DOHH2 (cell line): ENCODE data around the gene STX8.

Experiments
- EZH2phosphoT487 ChIP-seq: fragments of 200-600 bp; sonication (generic); IDR thresholded peaks from 2 replicates; pipeline ENCODE4 v1.6.1; 2017; ENCODE audit warnings: borderline replicate concordance, mild to moderate bottlenecking, antibody characterized with exemption, low read length, moderate library complexity, mixed read lengths
- TF ChIP-seq, protein P1 (sequence below): fragments of 200-600 bp; sonication (generic); IDR thresholded peaks from one replicate; pipeline ENCODE4 v1.5.1; 2014; ENCODE audit warnings: antibody characterized with exemption, mild to moderate bottlenecking, low read depth, low read length; ENCODE audit not compliant: poor library complexity, severe bottlenecking

DNA sequence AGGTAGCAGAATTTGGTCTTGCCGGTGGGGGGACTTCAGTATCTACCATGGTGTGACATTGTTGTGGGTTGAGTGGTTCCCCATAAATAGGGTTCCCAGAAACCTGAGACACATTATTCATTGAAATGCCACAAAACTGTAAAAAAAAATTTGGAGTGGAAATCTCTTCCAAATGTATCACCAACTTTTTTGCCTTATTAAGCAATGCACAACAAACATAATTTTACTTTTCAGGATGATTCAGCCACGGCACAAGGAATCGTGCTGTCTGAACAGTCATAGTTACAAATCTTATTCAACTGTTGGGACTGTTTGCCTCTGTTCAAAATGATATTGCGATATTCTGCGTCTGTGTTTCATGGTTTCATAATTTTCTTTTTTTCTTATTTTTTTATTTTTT lies 373.1 kb downstream of the STX8 start:
- TF ChIP-seq, protein P1, sequence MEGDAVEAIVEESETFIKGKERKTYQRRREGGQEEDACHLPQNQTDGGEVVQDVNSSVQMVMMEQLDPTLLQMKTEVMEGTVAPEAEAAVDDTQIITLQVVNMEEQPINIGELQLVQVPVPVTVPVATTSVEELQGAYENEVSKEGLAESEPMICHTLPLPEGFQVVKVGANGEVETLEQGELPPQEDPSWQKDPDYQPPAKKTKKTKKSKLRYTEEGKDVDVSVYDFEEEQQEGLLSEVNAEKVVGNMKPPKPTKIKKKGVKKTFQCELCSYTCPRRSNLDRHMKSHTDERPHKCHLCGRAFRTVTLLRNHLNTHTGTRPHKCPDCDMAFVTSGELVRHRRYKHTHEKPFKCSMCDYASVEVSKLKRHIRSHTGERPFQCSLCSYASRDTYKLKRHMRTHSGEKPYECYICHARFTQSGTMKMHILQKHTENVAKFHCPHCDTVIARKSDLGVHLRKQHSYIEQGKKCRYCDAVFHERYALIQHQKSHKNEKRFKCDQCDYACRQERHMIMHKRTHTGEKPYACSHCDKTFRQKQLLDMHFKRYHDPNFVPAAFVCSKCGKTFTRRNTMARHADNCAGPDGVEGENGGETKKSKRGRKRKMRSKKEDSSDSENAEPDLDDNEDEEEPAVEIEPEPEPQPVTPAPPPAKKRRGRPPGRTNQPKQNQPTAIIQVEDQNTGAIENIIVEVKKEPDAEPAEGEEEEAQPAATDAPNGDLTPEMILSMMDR: no peak
- TF ChIP-seq EZH2phosphoT487: no peak
